Urinary bladder (tissue), 4 donors: ENCODE results near the gene ATP2B3. TPM values are rescaled to one million over a fixed set of nuclear protein-coding genes. Genes with fewer than 3 reads are reported as not detected.

ENCODE experiments used
- DNase-seq: peaks from one replicate; pipeline ENCODE4 v3.0.0-alpha.2; 2015; ENCODE audit errors: extremely low spot score
- H3K27ac ChIP-seq: one replicate; pipeline ENCODE4 v1.5.1; 2013; ENCODE audit warnings: low read depth, mild to moderate bottlenecking, moderate library complexity
- H3K36me3 ChIP-seq: one replicate; pipeline ENCODE4 v1.6.1; 2013; ENCODE audit warnings: mild to moderate bottlenecking, moderate library complexity; ENCODE audit not compliant: insufficient read depth
- H3K4me1 ChIP-seq: one replicate; pipeline ENCODE4 v1.6.1; 2013; ENCODE audit warnings: mild to moderate bottlenecking, moderate library complexity; ENCODE audit not compliant: insufficient read depth
- H3K4me3 ChIP-seq: one replicate; pipeline ENCODE4 v1.5.1; 2013; ENCODE audit warnings: low read depth, low read length
- WGBS: extraction: QIAGEN DNeasy Blood & Tissue Kit; methylation state at CpG from one replicate; pipeline ENCODE4 v1.1.7; 2013; 5-methylcytosine and 5-hydroxymethylcytosine counted together
- polyA plus RNA-seq: library from polyadenylated mRNA; stranded (reverse); fragments of 200-250 nt; gene quantifications from one replicate; pipeline ENCODE4 v1.2.3, GENCODE V29; 2013
- total RNA-seq: library from RNA; depleted of rRNA; stranded (reverse); fragments of >200 nt; gene quantifications from one replicate; pipeline ENCODE4 v1.2.3, GENCODE V29; 2014
- donor health status: healthy with polysubstance abuse.
- donor health status: healthy.

Gene ATP2B3
- total and polyA plus RNA-seq, 2 donors: 0.10 to 0.69 TPM

DNA sequence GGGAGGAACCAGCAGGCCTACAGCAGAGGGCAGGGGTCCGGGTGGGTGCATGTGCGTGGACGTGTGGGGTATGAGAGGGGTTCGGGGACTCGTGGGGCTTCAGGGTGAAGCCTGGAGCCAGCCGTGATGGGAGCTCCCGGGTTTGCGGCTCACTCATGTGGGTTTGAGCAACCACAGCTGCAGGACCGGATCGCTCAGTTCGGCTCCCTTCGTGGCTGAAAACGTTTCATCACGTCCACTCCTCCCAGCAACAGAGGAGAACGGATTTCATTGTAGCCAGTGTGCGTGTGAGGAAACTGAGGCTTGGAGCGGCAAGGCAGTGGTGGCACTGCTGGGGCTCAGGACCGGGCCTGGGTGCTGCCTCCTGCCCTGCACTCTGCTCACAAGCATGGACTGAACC lies 12.1 kb upstream of the ATP2B3 start:
- 90% methylated on average over 18 of the region's 18 CpGs for WGBS
- Histone ChIP-seq H3K4me3 (no peak overlapping the region), H3K4me1 (no peaks in the 10 kb centered on the region), H3K36me3 (no peaks in the 10 kb centered on the region), H3K27ac (no peak overlapping the region)
- DNase-seq: no peak

DNA sequence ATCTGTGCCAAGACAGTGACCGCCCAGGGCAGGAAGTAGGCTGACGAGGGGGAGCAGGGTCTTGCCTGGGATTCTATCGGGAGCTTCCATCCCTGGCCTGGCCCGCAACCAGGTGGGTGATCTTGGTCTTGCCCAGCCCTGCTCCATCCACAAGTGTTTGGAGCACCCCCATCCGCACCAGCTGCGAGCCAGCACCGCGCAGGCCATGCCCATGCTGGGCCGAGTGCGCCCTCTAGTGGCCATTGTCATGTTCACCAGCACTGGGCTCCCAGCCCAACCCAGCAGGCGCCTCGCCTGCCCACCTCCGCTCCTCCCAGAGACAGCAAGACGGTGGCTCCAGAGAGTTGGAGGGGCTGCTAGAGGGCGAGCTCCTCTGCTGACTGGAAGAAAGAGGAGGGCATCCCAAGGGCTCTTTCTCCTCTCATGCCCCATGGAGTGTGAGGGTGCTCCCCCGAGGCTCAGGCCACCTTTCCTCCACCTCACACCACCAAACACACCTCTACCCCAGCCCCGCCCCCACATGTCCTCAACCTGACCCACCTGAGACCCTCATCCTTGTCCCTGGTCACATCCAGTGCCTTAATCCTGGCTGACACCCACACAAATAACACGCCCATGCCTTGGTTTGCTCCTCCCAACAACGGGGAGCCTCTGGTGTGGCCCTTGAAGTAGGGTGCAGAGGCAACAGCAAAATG lies 9.8 kb upstream of the ATP2B3 start:
- no peak for DNase-seq
- WGBS: 17% methylated on average over 19 of the region's 19 CpGs

DNA sequence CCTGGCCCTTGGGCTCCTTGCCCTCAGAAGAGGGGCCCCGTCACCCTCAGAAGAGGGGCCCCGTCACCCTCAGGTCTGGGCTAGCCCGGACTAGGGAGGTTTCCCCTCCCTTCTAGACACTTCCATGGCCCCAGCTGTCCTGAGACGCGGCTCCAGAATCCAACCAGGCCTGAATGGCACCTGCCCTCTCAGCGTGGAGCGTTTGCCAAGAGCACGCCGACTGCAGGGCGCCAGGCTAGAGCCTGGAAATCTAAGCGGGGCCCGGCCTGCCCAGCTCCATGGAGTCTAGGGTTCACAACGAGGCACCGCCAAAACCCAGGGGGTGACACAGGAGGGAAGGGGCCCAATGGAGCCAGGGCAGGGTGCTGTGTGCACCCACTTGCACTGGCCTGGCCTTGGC lies 7.8 kb upstream of the ATP2B3 start:
- 88% methylated on average over 14 of the region's 14 CpGs for WGBS
- no peak for DNase-seq
- H3K4me3 ChIP-seq: no peak overlapping the region
- no peaks in the 10 kb centered on the region for H3K36me3 ChIP-seq
- H3K4me1 ChIP-seq: no peaks in the 10 kb centered on the region
- no peak overlapping the region for H3K27ac ChIP-seq

More for the DNA sequence above, 9.8 kb upstream of the ATP2B3 start:
- H3K4me3 ChIP-seq: no peak overlapping the region
- H3K4me1 ChIP-seq: no peaks in the 10 kb centered on the region
- H3K27ac ChIP-seq: no peak overlapping the region
- no peaks in the 10 kb centered on the region for H3K36me3 ChIP-seq

DNA sequence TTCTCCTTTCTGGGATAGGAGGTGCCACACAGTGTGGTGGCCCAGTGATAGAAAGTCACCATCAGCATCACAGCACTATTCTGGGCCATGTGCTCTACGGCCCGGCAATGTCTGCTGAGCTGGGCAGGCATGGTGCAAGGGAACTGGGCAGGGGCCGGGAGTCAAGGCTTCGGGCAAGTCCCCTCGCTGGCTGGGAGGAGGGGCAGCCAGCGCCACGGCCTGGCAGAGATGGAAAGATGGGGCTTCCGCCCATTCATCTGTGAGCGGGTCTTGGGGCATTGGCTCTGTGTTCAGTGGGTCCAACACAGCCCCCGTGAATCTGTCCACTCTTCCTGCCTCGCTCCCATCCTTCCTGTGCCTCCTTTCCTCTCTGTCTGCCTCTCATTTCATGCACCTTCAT lies 7.1 kb upstream of the ATP2B3 start:
- no peak overlapping the region for H3K27ac ChIP-seq
- no peak overlapping the region for H3K4me3 ChIP-seq
- WGBS: 66% methylated on average over 11 of the region's 11 CpGs

DNA sequence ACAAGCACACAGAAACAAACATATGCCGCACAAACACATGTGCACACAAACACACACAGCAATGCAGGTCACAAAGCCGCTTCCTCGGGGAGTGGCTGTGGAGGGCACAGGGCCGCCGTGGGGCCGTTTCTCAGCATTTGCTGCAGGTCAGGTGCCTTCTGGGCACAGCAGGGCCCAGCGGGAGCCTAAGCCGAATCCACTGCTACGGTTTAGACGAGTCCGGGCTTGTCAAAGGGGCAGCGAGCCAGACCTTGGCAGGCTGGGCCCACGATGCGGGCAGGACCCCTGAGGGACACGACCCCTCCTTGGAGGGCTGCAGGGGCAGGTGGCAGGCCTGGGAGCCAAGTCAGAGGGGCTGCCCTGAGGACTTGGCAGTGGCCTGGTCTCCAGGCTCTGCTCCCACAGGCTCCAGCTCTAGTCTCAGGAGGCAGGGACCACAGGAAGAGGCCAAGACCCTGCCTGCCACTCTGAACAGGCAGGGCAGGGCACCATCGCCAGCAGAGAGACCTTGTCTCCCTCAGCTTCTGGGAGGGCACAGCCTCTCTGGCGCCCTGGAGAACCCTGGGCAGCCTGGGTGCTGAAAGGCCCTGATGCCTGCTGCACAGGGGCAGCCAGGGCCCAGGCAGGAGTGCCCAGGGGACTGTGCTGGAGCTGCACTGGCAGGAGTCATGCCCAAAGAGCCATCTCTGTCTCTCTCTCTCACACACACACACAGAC lies 5.5 kb upstream of the ATP2B3 start:
- WGBS: 66% methylated on average over 17 of the region's 17 CpGs
- Histone ChIP-seq H3K36me3 (no peaks in the 10 kb centered on the region), H3K4me1 (no peaks in the 10 kb centered on the region), H3K4me3 (no peak overlapping the region), H3K27ac (no peak overlapping the region)
- DNase-seq: no peak

More for the DNA sequence above, 7.1 kb upstream of the ATP2B3 start:
- no peaks in the 10 kb centered on the region for H3K36me3 ChIP-seq
- no peak for DNase-seq
- H3K4me1 ChIP-seq: no peaks in the 10 kb centered on the region

DNA sequence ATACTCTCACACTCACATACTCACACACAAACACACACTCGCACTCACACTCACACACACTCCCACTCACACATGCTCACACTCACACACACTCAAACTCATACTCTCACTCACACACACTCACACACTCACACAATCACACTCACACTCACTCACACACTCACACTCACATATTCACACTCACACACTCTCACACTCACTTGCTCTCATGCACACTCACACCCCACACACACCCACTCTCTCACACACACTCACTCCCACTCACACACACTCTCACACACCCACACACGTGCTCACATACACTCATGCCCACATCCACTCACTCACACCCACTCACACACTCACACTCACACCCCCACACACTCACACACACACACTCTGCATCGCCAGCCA lies 4.9 kb upstream of the ATP2B3 start:
- 58% methylated on average over 3 of the region's 3 CpGs for WGBS
- H3K27ac ChIP-seq: no peak overlapping the region
- no peaks in the 10 kb centered on the region for H3K36me3 ChIP-seq
- H3K4me3 ChIP-seq: no peak overlapping the region
- DNase-seq: no peak
- H3K4me1 ChIP-seq: no peaks in the 10 kb centered on the region

DNA sequence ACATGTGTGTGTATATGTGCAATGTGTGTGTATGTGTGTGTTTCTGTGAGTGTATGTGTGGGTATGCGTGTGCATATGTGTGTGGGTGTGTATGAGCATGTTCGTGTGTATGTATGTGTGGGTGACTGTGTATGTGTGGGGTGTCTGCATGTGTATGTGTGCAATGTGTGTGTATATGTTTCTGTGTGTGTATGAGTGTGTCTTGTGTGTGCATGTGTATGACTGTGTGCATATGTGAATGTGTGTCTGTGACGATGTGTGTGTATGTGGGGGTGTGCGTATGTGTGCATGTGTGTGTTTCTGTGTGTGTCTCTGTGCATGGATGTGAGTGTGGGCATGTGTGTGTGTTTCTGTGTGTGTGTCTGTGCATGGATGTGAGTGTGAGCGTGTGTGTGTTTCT lies 4.2 kb upstream of the ATP2B3 start:
- Histone ChIP-seq H3K4me1 (no peaks in the 10 kb centered on the region), H3K27ac (no peak overlapping the region), H3K36me3 (no peaks in the 10 kb centered on the region), H3K4me3 (no peak overlapping the region)
- DNase-seq: no peak
- WGBS: 75% methylated on average over 5 of the region's 5 CpGs

DNA sequence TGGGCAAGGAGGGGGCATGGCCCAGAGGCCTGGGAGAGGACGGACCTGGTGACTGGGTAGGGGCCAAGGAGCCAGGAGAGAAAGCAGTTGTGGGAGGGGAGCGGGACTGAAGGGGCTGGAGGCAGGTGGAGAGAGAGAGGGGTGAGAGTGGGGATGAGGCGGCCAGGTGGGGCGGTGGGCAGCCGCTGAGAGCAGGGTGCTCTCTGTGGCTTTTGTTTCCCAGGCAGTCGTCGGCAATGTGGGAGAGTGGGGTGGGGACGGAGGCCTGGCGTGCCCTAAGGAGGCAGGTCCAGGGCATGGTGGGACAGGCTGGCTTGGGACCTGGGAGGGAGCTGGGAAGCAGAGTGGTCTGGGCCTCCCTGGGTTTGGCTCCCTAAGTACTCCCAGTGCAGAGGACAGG lies 3.2 kb upstream of the ATP2B3 start:
- no peak for DNase-seq
- no peaks in the 10 kb centered on the region for H3K4me1 ChIP-seq
- no peak overlapping the region for H3K27ac ChIP-seq
- H3K4me3 ChIP-seq: no peak overlapping the region
- no peaks in the 10 kb centered on the region for H3K36me3 ChIP-seq
- WGBS: 66% methylated on average over 9 of the region's 9 CpGs

DNA sequence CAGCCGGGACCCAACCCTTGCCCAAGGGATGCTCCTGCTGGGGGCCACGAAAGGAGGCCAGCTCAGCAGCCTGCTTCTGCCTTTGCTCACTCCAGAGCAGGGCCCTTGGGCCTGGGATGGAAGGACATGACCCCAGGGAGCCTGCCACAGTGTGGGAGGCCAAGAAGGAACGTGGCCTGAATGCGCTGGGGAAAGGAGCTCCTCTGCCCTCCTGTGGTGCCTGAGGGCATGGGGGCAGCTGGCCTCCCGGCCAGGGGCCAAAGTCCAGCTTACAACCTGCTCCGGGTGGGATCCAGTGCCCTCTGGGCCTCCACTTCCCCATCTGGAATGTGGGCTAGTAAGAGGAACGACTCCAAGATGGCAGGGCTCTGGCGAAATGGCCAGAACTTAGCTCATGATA lies 2.0 kb upstream of the ATP2B3 start:
- Histone ChIP-seq H3K36me3 (no peaks in the 10 kb centered on the region), H3K4me3 (no peak overlapping the region), H3K4me1 (no peaks in the 10 kb centered on the region), H3K27ac (no peak overlapping the region)
- DNase-seq: no peak
- 74% methylated on average over 8 of the region's 8 CpGs for WGBS

DNA sequence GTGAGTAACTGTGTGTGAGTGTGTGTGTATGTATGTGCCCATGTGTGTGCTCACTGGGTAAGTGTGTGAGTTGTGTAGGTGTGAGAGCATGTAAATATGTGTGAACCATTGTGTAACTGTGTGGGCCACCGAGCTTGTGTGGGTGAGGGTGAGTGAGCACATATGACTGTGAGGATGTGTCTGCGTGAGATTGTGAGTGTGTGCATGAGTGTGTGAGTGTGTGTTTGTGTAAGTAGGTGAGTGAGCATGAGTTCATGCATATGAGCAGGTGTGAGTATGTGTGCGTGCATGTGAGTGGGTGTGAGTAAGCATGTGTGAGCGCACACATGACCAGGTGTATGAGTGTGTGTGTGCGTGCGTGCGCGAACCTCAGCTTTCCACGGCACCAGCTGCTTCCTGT lies 1.4 kb upstream of the ATP2B3 start:
- Histone ChIP-seq H3K27ac (no peak overlapping the region), H3K4me3 (no peak overlapping the region), H3K36me3 (no peaks in the 10 kb centered on the region), H3K4me1 (no peaks in the 10 kb centered on the region)
- WGBS: 64% methylated on average over 9 of the region's 9 CpGs
- DNase-seq: no peak

DNA sequence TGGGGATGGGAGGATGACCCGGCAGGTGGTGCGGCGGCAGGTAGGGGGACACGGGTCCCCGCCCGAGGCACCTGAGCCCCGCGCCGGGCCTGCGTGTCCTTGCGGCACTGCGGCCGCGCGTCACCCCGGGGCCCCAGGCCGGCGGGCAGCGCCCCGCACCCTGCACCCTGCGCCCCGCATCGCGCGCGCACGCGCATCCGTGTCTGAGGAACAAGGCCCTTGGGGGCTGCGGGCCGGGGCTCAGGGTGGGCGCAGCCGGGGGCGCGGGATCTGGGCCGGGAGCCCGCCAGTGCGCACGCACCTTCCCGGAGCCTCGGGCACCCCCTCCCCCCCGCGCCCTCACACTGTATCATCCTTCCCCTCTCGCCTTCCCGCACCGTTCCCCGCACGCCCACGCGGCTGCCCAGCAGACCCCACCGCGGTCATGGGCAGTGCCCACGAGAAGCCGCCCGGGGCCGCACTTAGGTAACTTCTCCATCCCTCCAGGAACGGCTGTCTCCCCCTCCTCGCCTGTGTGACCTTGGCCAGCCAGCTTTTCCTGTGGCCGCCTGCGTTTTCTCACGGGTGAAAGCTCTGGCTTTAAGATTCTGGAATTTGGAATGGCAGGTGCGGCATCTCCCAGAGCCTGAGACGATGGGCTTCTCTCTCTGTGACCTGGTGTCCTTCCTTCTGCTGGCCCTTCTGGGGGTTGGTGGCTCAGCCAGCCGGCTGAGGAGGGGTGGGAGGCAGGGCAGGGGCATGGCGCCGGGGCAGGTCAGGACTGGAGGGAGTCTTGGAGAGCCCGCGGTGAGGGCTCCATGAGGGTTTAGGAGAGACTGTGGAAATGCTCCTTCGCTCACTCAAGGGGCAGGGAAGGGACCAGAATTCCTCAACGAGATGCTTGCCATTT lies 748 bp downstream of the ATP2B3 start:
- no peaks in the 10 kb centered on the region for H3K36me3 ChIP-seq
- H3K4me1 ChIP-seq: no peaks in the 10 kb centered on the region
- WGBS: 2% methylated on average over 65 of the region's 70 CpGs
- DNase-seq: no peak
- H3K27ac ChIP-seq: no peak overlapping the region
- no peak overlapping the region for H3K4me3 ChIP-seq

DNA sequence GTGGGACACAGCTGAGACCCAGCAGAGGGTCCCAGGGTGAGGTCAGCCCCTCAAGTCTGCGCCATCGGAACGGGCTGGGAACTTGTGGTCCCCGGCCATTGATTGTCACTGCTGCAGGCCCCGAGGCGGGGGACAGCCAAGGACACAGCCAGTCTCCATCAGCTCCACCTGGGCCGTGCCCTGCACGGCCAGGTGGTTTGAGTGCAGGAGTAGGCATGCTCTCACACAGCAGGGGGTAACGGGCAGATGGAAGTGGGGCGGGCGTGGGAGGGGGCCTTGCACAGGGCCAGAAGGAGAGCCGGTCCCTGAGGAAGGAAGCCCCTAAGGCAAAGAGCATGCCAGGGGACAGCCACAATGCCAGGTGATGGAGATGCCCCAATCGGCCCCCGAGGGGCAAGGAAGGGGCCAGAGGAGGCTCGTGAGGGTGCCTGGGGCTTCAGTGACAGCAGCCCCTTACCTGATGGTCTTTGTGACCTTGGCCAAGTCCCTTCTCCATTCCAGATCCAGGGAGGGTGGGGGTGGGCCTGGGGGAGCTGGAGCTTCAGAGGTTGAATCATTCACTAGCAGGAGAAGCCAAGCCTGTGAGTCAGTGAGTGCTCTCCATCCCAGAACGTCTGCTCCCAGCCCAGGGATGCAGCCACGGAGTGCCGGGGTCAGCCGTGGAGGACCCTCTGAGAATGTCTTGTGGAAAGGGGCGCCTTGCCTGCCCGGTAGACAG lies 2.3 kb downstream of the ATP2B3 start:
- 69% methylated on average over 21 of the region's 21 CpGs for WGBS
- no peaks in the 10 kb centered on the region for H3K4me1 ChIP-seq
- no peaks in the 10 kb centered on the region for H3K36me3 ChIP-seq
- H3K4me3 ChIP-seq: no peak overlapping the region
- H3K27ac ChIP-seq: no peak overlapping the region
- DNase-seq: no peak

DNA sequence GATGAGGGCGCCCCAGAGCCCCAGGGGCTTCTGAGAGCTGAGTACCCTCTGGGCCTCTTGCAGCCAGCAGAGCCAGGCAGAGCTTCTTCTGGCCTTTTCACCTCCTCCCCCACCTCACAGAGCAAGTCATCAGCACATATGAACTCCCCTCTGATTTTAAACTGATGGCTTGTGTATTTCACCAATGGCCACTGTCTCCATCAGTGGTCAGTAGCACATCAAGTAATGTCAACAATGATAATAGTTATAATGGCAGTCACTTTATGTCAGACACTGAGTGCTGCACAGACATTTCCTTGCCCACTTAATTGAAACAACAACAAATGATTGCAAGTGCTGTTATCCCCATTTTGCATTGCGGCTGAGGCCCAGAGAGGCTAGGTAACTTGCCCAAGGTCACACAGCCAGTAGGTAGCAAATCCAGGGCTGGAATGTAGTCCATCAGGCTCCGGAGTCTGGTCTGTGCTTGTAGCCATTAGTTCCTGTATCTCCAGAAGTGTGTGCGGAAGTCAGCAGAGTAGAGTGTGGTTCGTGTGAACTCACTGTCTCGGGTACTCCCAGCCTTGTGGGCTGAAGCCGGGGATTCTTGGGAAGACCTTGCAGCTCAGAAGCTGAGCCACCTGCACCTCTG lies 3.0 kb downstream of the ATP2B3 start:
- H3K4me1 ChIP-seq: no peaks in the 10 kb centered on the region
- 74% methylated on average over 7 of the region's 7 CpGs for WGBS
- no peak for DNase-seq
- no peak overlapping the region for H3K4me3 ChIP-seq
- no peak overlapping the region for H3K27ac ChIP-seq
- no peaks in the 10 kb centered on the region for H3K36me3 ChIP-seq
